HepG2 (cell line): ENCODE results near the gene DSE. TPM values are rescaled to one million over a fixed set of nuclear protein-coding genes. Genes with fewer than 3 reads are reported as not detected.
"Not testable (repeated sequence)": the region's sequence is repeated elsewhere in the genome, so short reads cannot be mapped to it uniquely, and the experiment has no call there.

ENCODE experiments used
- ATAC-seq: fragments of 200-7000 bp; cut with Tn5 transposase; 3 replicates; pipeline ENCODE4 v1.9.1; 2020; ENCODE audit warnings: mild to moderate bottlenecking, moderate library complexity
- BruUV-seq: library from RNA; stranded (reverse); fragments of 400-500 nt; replicated peaks from 2 replicates; lab custom pipeline; 2021; lab: Mats Ljungman, UMichigan
- CTCF ChIA-PET: fragments of 300-600 bp; formaldehyde crosslinking; extraction: SDS; loops from one replicate; lab custom pipeline; 2021; ENCODE audit warnings: low total read pairs, inconsistent platforms, low intra/inter-chr PET ratio; lab: Yijun Ruan, JAX
- POLR2A ChIA-PET: fragments of 350-600 bp; sonication (Branson Sonifier 250); formaldehyde crosslinking; loops from one replicate; lab custom pipeline; 2020; ENCODE audit warnings: antibody characterized with exemption, inconsistent platforms; lab: Yijun Ruan, JAX
- DNase-seq: peaks from one replicate; pipeline ENCODE4 v3.0.0-alpha.2; 2015; ENCODE audit warnings: low spot score
- FAIRE-seq: peaks from 3 replicates; lab custom pipeline; 2011; peaks lifted over from hg19 to GRCh38; lab: Jason Lieb, UNC
- H2AFZ ChIP-seq: one replicate; pipeline ENCODE4 v1.6.1; 2011; ENCODE audit warnings: low read length, inconsistent platforms
- H3K27ac ChIP-seq: fragments of 300-600 bp; 3 replicates; pipeline ENCODE4 v1.8.0; 2011; ENCODE audit warnings: mixed run types, mild to moderate bottlenecking, mixed read lengths, low read length, inconsistent platforms; ENCODE audit not compliant: insufficient read depth; ENCODE audit errors: extremely low read length
- H3K27me3 ChIP-seq, 2 experiments: fragments of 200-600 bp in 1 of 2; 2 replicates in 1 of 2; 3 replicates in 1 of 2; pipeline versions ENCODE4 v1.6.0 to v1.8.0; 2011; ENCODE audit warnings: low read length in 2 of 2, mild to moderate bottlenecking in 2 of 2, moderate library complexity in 2 of 2, inconsistent platforms in 1 of 2; ENCODE audit not compliant: insufficient read depth in 2 of 2, control insufficient read depth in 1 of 2
- H3K36me3 ChIP-seq, 2 experiments: fragments of 200-600 bp in 1 of 2; replicated peaks in 1 of 2; 2 replicates in 1 of 2; 3 replicates in 1 of 2; pipeline versions ENCODE4 v1.5.1 to v1.8.0; 2011; ENCODE audit warnings: low read length in 2 of 2, inconsistent platforms in 1 of 2; ENCODE audit not compliant: insufficient read depth in 2 of 2, control insufficient read depth in 1 of 2
- H3K4me1 ChIP-seq: 2 replicates; pipeline ENCODE4 v1.5.1; 2012; ENCODE audit warnings: low read length, inconsistent platforms; ENCODE audit not compliant: insufficient read depth
- H3K4me2 ChIP-seq: 2 replicates; pipeline ENCODE4 v1.6.0; 2011; ENCODE audit warnings: low read depth, low read length, inconsistent platforms
- H3K4me3 ChIP-seq, 3 experiments: fragments of 200-600 bp in 1 of 3; sonication (generic), shearing (Covaris generic) in 1 of 3; replicated peaks in 1 of 3; 2 replicates each; pipeline ENCODE4 v1.5.1; 2011 to 2016; ENCODE audit warnings: low read length in 3 of 3, inconsistent platforms in 2 of 3, low read depth in 2 of 3, mild to moderate bottlenecking in 2 of 3, control low read depth in 1 of 3, mixed read lengths in 1 of 3; ENCODE audit not compliant: insufficient read depth in 1 of 3
- H3K79me2 ChIP-seq: one replicate; pipeline ENCODE4 v1.6.1; 2011; ENCODE audit warnings: low read length, inconsistent platforms; ENCODE audit not compliant: insufficient read depth
- H3K9ac ChIP-seq: 2 replicates; pipeline ENCODE4 v1.6.0; 2011; ENCODE audit warnings: mild to moderate bottlenecking, low read depth, low read length, inconsistent platforms; ENCODE audit not compliant: insufficient read depth
- H3K9me3 ChIP-seq: 2 replicates; pipeline ENCODE4 v1.5.1; 2012; ENCODE audit warnings: mild to moderate bottlenecking, low read length
- H4K20me1 ChIP-seq: 2 replicates; pipeline ENCODE4 v1.6.0; 2011; ENCODE audit warnings: inconsistent platforms, mild to moderate bottlenecking, low read length, moderate library complexity; ENCODE audit not compliant: insufficient read depth
- CREBL2 ChIP-seq: sonication (generic); formaldehyde crosslinking; IDR thresholded peaks from 2 replicates; pipeline ENCODE4 v1.8.1; 2023; ENCODE audit warnings: missing genetic modification reagents, mild to moderate bottlenecking, borderline replicate concordance
- DNMT1 ChIP-seq: sonication (generic); formaldehyde crosslinking; IDR thresholded peaks from 2 replicates; pipeline ENCODE4 v1.5.1; 2020; ENCODE audit warnings: mild to moderate bottlenecking, missing genetic modification reagents
- DZIP1 ChIP-seq: sonication (generic); formaldehyde crosslinking; IDR thresholded peaks from 2 replicates; pipeline ENCODE4 v1.5.0; 2020; ENCODE audit warnings: mild to moderate bottlenecking, missing genetic modification reagents
- ESRRA ChIP-seq: sonication (generic); formaldehyde crosslinking; IDR thresholded peaks from 2 replicates; pipeline ENCODE4 v1.5.1; 2020; ENCODE audit warnings: mild to moderate bottlenecking, low read depth, missing genetic modification reagents
- FOXO1 ChIP-seq: sonication (generic); formaldehyde crosslinking; IDR thresholded peaks from 2 replicates; pipeline ENCODE4 v1.4.0; 2020; ENCODE audit warnings: missing genetic modification reagents
- GTF2F1 ChIP-seq: fragments of 150-350 bp; IDR thresholded peaks from 2 replicates; pipeline ENCODE4 v1.6.1; 2014; ENCODE audit warnings: low read length
- PRPF4 ChIP-seq: fragments of 200-400 bp; formaldehyde crosslinking; IDR thresholded peaks from 2 replicates; pipeline ENCODE4 v1.6.1; 2016; ENCODE audit warnings: low read length, low read depth; ENCODE audit not compliant: poor library complexity, severe bottlenecking
- TRIM24 ChIP-seq: sonication (generic); formaldehyde crosslinking; IDR thresholded peaks from 2 replicates; pipeline ENCODE4 v1.8.0; 2022; ENCODE audit warnings: mild to moderate bottlenecking, missing genetic modification reagents
- ZBTB26 ChIP-seq: IDR thresholded peaks from 2 replicates; pipeline ENCODE4 v1.6.1; 2016; ENCODE audit warnings: missing compliant biosample characterization, missing genetic modification reagents, borderline replicate concordance
- ZFYVE20 ChIP-seq: sonication (generic); formaldehyde crosslinking; IDR thresholded peaks from 2 replicates; pipeline ENCODE4 v1.8.0; 2023; ENCODE audit warnings: low read depth, mild to moderate bottlenecking, moderate library complexity, missing genetic modification reagents, borderline replicate concordance
- ZNF180 ChIP-seq: sonication (generic); formaldehyde crosslinking; IDR thresholded peaks from 2 replicates; pipeline ENCODE4 v1.4.0; 2020; ENCODE audit warnings: low read depth, missing genetic modification reagents, borderline replicate concordance
- ZNF230 ChIP-seq: sonication (generic); formaldehyde crosslinking; IDR thresholded peaks from 2 replicates; pipeline ENCODE4 v1.4.0; 2020; ENCODE audit warnings: mild to moderate bottlenecking, missing genetic modification reagents
- ZNF24 ChIP-seq: fragments of 450-650 bp; IDR thresholded peaks from 2 replicates; pipeline ENCODE4 v1.6.1; 2017; ENCODE audit warnings: antibody characterized with exemption, mild to moderate bottlenecking
- ZNF549 ChIP-seq: sonication (generic); formaldehyde crosslinking; IDR thresholded peaks from 2 replicates; pipeline ENCODE4 v1.5.0; 2020; ENCODE audit warnings: missing genetic modification reagents
- ZXDC ChIP-seq: sonication (generic); formaldehyde crosslinking; IDR thresholded peaks from 2 replicates; pipeline ENCODE4 v1.5.0; 2020; ENCODE audit warnings: mild to moderate bottlenecking, missing genetic modification reagents
- WGBS: methylation state at CpG from one replicate; pipeline ENCODE4 v1.1.6; 2017; ENCODE audit warnings: low lambda C conversion rate; 5-methylcytosine and 5-hydroxymethylcytosine counted together
- in situ Hi-C: cut with HindIII; loops from 2 replicates; pipeline ENCODE4 v1.10.0; 2017; ENCODE audit warnings: low pct_unique_long_range_greater_than_20kb; ENCODE audit not compliant: extremely low pct_ligation_motif_present
- intact Hi-C: fragments of 100-400 bp; cut with micrococcal nuclease; formaldehyde crosslinking; loops from one replicate; pipeline ENCODE4 v1.10.0; 2022; ENCODE audit not compliant: unreplicated experiment
- polyA plus RNA-seq, 8 experiments: library from polyadenylated mRNA; depleted of rRNA in 3 of 8; stranded (reverse) in 7 of 8; unstranded in 1 of 8; fragments of >200 nt; fragmentation: Illumina TruSeq in 4 of 8; extraction: Trizol in 4 of 8; gene quantifications; 2 replicates each; pipeline versions ENCODE4 v1.2.1 to v1.2.3, GENCODE V29; 2011 to 2016; ENCODE audit warnings: low read depth in 4 of 8, missing spikeins in 1 of 8, mixed read lengths in 1 of 8; ENCODE audit not compliant: insufficient read depth in 1 of 8
- total RNA-seq, 5 experiments: library from RNA; depleted of rRNA; stranded (reverse); fragments of >200 nt; fragmentation: Illumina TruSeq; extraction: Trizol; gene quantifications; 2 replicates each; pipeline ENCODE4 v1.2.3, GENCODE V29; 2016; ENCODE audit warnings: low read depth in 1 of 5

The DSE gene
- total and polyA plus RNA-seq, 2 of the 13 experiments (the other 11 are each of a cell fraction or from before 2014, with no cell fraction given), result 2.6 to 4.6 TPM

- no peak for TF ChIP-seq ZNF180 (CRISPR knock-in tag)
- no peak for TF ChIP-seq DZIP1
- TF ChIP-seq ZFYVE20 (CRISPR knock-in tag), result no peak
- no peak for TF ChIP-seq TRIM24 (CRISPR knock-in tag)
- TF ChIP-seq PRPF4, result no peak
- TF ChIP-seq ESRRA, result no peak
- TF ChIP-seq ZNF549, result no peak
- no peak for TF ChIP-seq ZBTB26 (CRISPR knock-in tag)
- TF ChIP-seq ZXDC (CRISPR knock-in tag), result no peak
- TF ChIP-seq GTF2F1, result no peak
- TF ChIP-seq CREBL2 (CRISPR knock-in tag), result no peak
- no peak for TF ChIP-seq FOXO1
- TF ChIP-seq DNMT1 (CRISPR knock-in tag), result no peak
- TF ChIP-seq ZNF24, result no peak
- no peak for TF ChIP-seq ZNF230 (CRISPR knock-in tag)
Observed at GRCh38 chr6:116338943-116339342, 31.8 kb upstream of the DSE start (continued).

GRCh38 chr6:116340625-116341024 lies 30.1 kb upstream of the DSE start:
- H3K27me3 ChIP-seq, ATAC-seq: not testable (repeated sequence)
- WGBS, result 37% methylated on average over 5 of the region's 5 CpGs

More at GRCh38 chr6:116340625-116341024, 30.1 kb upstream of the DSE start:
- POLR2A ChIA-PET, H3K4me3 ChIP-seq, H3K4me1 ChIP-seq, H3K36me3 ChIP-seq, H3K9ac ChIP-seq, CTCF ChIA-PET, H3K79me2 ChIP-seq, H4K20me1 ChIP-seq, FAIRE-seq, DNase-seq, in situ Hi-C loops, H3K4me2 ChIP-seq, intact Hi-C loops, H3K9me3 ChIP-seq, H3K27ac ChIP-seq, BruUV-seq, H2AFZ ChIP-seq: not testable (repeated sequence)
